HepG2 (cell line): ENCODE data around the gene GDI1. TPM values are rescaled to one million over a fixed set of nuclear protein-coding genes. Genes with fewer than 3 reads are reported as not detected.
A peak's percentile ranks its signal among the peaks of the same experiment; 100 is the strongest.

Experiments used
- CEBPG ChIP-seq: IDR thresholded peaks from 2 replicates; pipeline ENCODE4 v1.6.1; 2016
- ETV6 ChIP-seq: sonication (generic); formaldehyde crosslinking; conservative IDR thresholded peaks from 2 replicates; pipeline ENCODE4 v1.4.0; 2020; ENCODE audit warnings: missing genetic modification reagents
- KDM2A ChIP-seq: sonication (generic); formaldehyde crosslinking; IDR thresholded peaks from 2 replicates; pipeline ENCODE4 v1.4.0; 2020; ENCODE audit warnings: low read depth, missing genetic modification reagents, borderline replicate concordance
- KDM5B ChIP-seq: sonication (generic); formaldehyde crosslinking; IDR thresholded peaks from 2 replicates; pipeline ENCODE4 v1.4.0; 2020; ENCODE audit warnings: missing genetic modification reagents, mild to moderate bottlenecking, borderline replicate concordance
- MEIS1 ChIP-seq: sonication (generic); formaldehyde crosslinking; IDR thresholded peaks from 2 replicates; pipeline ENCODE4 v1.9.0; 2021; ENCODE audit warnings: mild to moderate bottlenecking, missing genetic modification reagents, moderate library complexity, borderline replicate concordance
- RARG ChIP-seq: sonication (generic); formaldehyde crosslinking; IDR thresholded peaks from 2 replicates; pipeline ENCODE4 v1.4.0; 2020; ENCODE audit warnings: low read depth, mild to moderate bottlenecking, missing genetic modification reagents
- SIN3B ChIP-seq: fragments of 150-350 bp; IDR thresholded peaks from 2 replicates; pipeline ENCODE4 v1.6.1; 2014; ENCODE audit warnings: low read length
- SNRNP70 ChIP-seq: fragments of 200-400 bp; formaldehyde crosslinking; IDR thresholded peaks from 2 replicates; pipeline ENCODE4 v1.6.1; 2017; ENCODE audit warnings: mild to moderate bottlenecking, low read depth, low read length, moderate library complexity
- SOX6 ChIP-seq, 2 experiments: fragments of 450-650 bp in 1 of 2; sonication (generic) in 1 of 2; formaldehyde crosslinking in 1 of 2; IDR thresholded peaks; 2 replicates each; pipeline versions ENCODE4 v1.4.0 to v1.6.1; 2017 to 2020; ENCODE audit warnings: antibody characterized with exemption in 1 of 2, mild to moderate bottlenecking in 1 of 2, missing genetic modification reagents in 1 of 2
- TFAP4 ChIP-seq: sonication (generic); IDR thresholded peaks from 2 replicates; pipeline ENCODE4 v1.6.1; 2016; ENCODE audit warnings: low read depth, borderline replicate concordance
- TRIM22 ChIP-seq: fragments of 450-650 bp; IDR thresholded peaks from 2 replicates; pipeline ENCODE4 v1.6.1; 2017
- ZBTB38 ChIP-seq: sonication (generic); formaldehyde crosslinking; IDR thresholded peaks from 2 replicates; pipeline ENCODE4 v1.5.1; 2020; ENCODE audit warnings: mild to moderate bottlenecking, missing genetic modification reagents
- ZNF136 ChIP-seq: sonication (generic); formaldehyde crosslinking; IDR thresholded peaks from 2 replicates; pipeline ENCODE4 v1.8.1; 2022; ENCODE audit warnings: low read depth, mild to moderate bottlenecking, moderate library complexity, missing genetic modification reagents
- ZNF20 ChIP-seq: sonication (generic); formaldehyde crosslinking; IDR thresholded peaks from 2 replicates; pipeline ENCODE4 v1.4.0; 2020; ENCODE audit warnings: mild to moderate bottlenecking, moderate library complexity, missing genetic modification reagents
- ZNF282 ChIP-seq: fragments of 450-650 bp; IDR thresholded peaks from 2 replicates; pipeline ENCODE4 v1.6.1; 2018; ENCODE audit not compliant: partially characterized antibody
- ZNF343 ChIP-seq: sonication (generic); formaldehyde crosslinking; IDR thresholded peaks from 2 replicates; pipeline ENCODE4 v1.4.0; 2020; ENCODE audit warnings: mild to moderate bottlenecking, missing genetic modification reagents
- ZNF44 ChIP-seq: sonication (generic); formaldehyde crosslinking; IDR thresholded peaks from 2 replicates; pipeline ENCODE4 v1.5.1; 2020; ENCODE audit warnings: mild to moderate bottlenecking, missing genetic modification reagents
- ZNF446 ChIP-seq: sonication (generic); formaldehyde crosslinking; IDR thresholded peaks from 2 replicates; pipeline ENCODE4 v1.5.0; 2020; ENCODE audit warnings: mild to moderate bottlenecking, missing genetic modification reagents
- ZNF556 ChIP-seq: sonication (generic); formaldehyde crosslinking; IDR thresholded peaks from 2 replicates; pipeline ENCODE4 v1.4.0; 2020; ENCODE audit warnings: mild to moderate bottlenecking, missing genetic modification reagents, borderline replicate concordance
- ZNF567 ChIP-seq: sonication (generic); formaldehyde crosslinking; IDR thresholded peaks from 2 replicates; pipeline ENCODE4 v1.8.1; 2023; ENCODE audit warnings: mild to moderate bottlenecking, missing genetic modification reagents, borderline replicate concordance
- ZNF589 ChIP-seq: sonication (generic); formaldehyde crosslinking; conservative IDR thresholded peaks from 2 replicates; pipeline ENCODE4 v1.8.0; 2022; ENCODE audit warnings: mild to moderate bottlenecking, moderate library complexity, missing genetic modification reagents
- ZNF713 ChIP-seq: sonication (generic); formaldehyde crosslinking; IDR thresholded peaks from 2 replicates; pipeline ENCODE4 v1.4.0; 2020; ENCODE audit warnings: mild to moderate bottlenecking, missing genetic modification reagents
- polyA plus RNA-seq, 8 experiments: library from polyadenylated mRNA; depleted of rRNA in 3 of 8; stranded (reverse) in 7 of 8; unstranded in 1 of 8; fragments of >200 nt; fragmentation: Illumina TruSeq in 4 of 8; extraction: Trizol in 4 of 8; gene quantifications; 2 replicates each; pipeline versions ENCODE4 v1.2.1 to v1.2.3, GENCODE V29; 2011 to 2016; ENCODE audit warnings: low read depth in 4 of 8, missing spikeins in 1 of 8, mixed read lengths in 1 of 8; ENCODE audit not compliant: insufficient read depth in 1 of 8
- total RNA-seq, 5 experiments: library from RNA; depleted of rRNA; stranded (reverse); fragments of >200 nt; fragmentation: Illumina TruSeq; extraction: Trizol; gene quantifications; 2 replicates each; pipeline ENCODE4 v1.2.3, GENCODE V29; 2016; ENCODE audit warnings: low read depth in 1 of 5
- TF ChIP-seq, protein P1 (sequence below): sonication (generic); formaldehyde crosslinking; IDR thresholded peaks from 2 replicates; pipeline ENCODE4 v1.4.0; 2020; ENCODE audit warnings: mild to moderate bottlenecking, missing genetic modification reagents
- TF ChIP-seq, protein P2 (sequence below): sonication (generic); formaldehyde crosslinking; IDR thresholded peaks from 2 replicates; pipeline ENCODE4 v1.8.1; 2023; ENCODE audit warnings: mild to moderate bottlenecking, moderate library complexity, missing genetic modification reagents

Gene GDI1
- total and polyA plus RNA-seq, 2 of the 13 experiments (the other 11 are each of a cell fraction or from before 2014, with no cell fraction given) = 17.4 to 105 TPM

DNA sequence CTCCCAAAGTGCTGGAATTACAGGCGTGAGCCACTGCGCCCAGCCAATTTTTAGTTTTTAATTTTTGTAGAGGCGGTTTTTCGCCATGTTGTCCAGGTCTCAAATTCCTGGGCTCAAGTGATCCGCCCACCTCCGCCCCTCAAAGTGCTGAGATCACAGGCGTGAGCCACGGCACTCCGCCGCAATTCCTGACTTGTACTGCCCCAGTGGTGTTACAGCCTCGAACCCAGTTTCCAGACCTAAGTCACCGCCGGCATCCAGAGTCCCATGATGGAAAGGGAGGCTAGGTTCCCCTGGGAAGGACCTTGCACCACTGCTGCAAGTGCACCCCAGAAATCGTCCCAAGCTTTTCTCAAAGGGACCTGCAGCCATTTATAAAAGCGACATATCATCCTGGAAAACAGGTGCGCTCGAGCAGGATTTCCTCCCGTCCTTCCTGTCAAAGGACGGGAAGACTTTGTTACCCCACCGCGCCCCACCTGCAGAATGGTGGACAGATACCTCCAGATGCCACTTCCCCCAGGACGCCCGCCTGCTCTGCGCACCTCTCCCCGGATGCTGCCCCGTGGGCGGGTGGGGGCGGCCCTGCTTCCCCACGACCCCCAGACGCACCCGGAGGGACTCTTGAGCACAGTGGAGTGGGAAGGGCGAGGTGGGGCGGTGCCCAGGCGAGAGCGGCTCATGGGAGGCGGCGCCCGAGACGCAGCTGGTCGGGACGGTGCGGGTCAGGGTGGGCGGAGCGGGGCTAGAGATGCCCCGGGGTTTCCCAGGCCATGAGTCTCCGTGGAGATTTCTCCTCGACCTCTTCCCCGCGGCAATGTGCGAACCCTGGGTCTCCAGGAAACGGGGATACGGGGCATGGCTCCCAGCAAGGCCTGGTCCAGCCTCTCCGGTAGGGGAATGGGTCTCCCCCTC is 39.7 kb upstream of the GDI1 start (continued):
- TF ChIP-seq TFAP4 = peak; percentile 49; the same call in 1 of the 2 replicates
- no peak for TF ChIP-seq ZNF713 (CRISPR knock-in tag)
- TF ChIP-seq ETV6 (CRISPR knock-in tag) = no peak
- TF ChIP-seq SOX6 (IDR thresholded peaks at IDR 0.05) = no peak
- no peak for TF ChIP-seq SOX6 (CRISPR knock-in tag; IDR thresholded peaks at IDR 0.05)
- TF ChIP-seq SIN3B = no peak
- TF ChIP-seq MEIS1 (CRISPR knock-in tag) = no peak
- TF ChIP-seq ZNF556 = no peak
- no peak for TF ChIP-seq CEBPG (CRISPR knock-in tag)
- no peak for TF ChIP-seq RARG (CRISPR knock-in tag)
- TF ChIP-seq ZNF343 (CRISPR knock-in tag) = no peak
- no peak for TF ChIP-seq SNRNP70
- TF ChIP-seq ZNF589 (CRISPR knock-in tag) = no peak
- no peak for TF ChIP-seq ZNF20 (CRISPR knock-in tag)
- TF ChIP-seq ZNF136 (CRISPR knock-in tag) = no peak
- TF ChIP-seq ZBTB38 (CRISPR knock-in tag) = no peak
- no peak for TF ChIP-seq ZNF446 (CRISPR knock-in tag)
- no peak for TF ChIP-seq ZNF44 (CRISPR knock-in tag)
- TF ChIP-seq KDM5B (CRISPR knock-in tag) = no peak
- TF ChIP-seq, protein P1, sequence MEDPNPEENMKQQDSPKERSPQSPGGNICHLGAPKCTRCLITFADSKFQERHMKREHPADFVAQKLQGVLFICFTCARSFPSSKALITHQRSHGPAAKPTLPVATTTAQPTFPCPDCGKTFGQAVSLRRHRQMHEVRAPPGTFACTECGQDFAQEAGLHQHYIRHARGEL (CRISPR knock-in tag) = no peak
- no peak for TF ChIP-seq ZNF282
- TF ChIP-seq KDM2A = peak; percentile 49
- TF ChIP-seq, protein P2, sequence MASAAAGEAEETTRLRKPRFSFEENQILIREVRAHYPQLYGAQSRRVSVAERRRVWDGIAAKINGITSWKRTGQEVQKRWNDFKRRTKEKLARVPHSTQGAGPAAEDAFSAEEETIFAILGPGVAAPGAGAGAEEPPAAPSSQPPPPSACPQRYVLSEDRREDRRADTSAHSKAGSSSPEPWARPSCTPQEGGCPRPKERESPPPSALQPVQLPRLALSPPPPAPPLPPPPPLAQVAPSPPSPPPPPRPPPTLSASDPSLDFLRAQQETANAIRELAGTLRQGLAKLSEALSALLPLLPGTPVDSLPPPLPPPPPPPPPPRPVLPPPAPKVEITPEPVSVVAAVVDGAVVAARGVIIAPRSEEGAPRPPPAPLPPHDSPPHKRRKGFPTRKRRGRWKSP (CRISPR knock-in tag) = no peak; the same call in 1 of the 2 replicates
- no peak for TF ChIP-seq TRIM22
- TF ChIP-seq ZNF567 (CRISPR knock-in tag) = no peak
